SU-DHL-6 (cell line): Measurements from ENCODE around the gene TMEM163.

Experiments used
- H2AFZ ChIP-seq: fragments of 200-600 bp; sonication (generic); 2 replicates; pipeline ENCODE4 v1.6.1; 2014; ENCODE audit warnings: low read depth, mild to moderate bottlenecking, moderate library complexity, mixed read lengths, antibody characterized with exemption, low read length; ENCODE audit not compliant: severe bottlenecking
- H3F3A ChIP-seq: fragments of 200-600 bp; shearing (Covaris generic); 2 replicates; pipeline ENCODE4 v1.6.0; 2016; ENCODE audit warnings: antibody characterized with exemption, mild to moderate bottlenecking; ENCODE audit not compliant: insufficient read depth
- H3K27ac ChIP-seq: fragments of 200-600 bp; sonication (generic); 2 replicates; pipeline ENCODE4 v1.5.1; 2016; ENCODE audit warnings: low read depth, mild to moderate bottlenecking, low read length, moderate library complexity, mixed read lengths
- H3K27me3 ChIP-seq: fragments of 200-600 bp; sonication (generic), shearing (Covaris generic); 2 replicates; pipeline ENCODE4 v1.6.0; 2014; ENCODE audit warnings: mild to moderate bottlenecking, low read length
- H3K36me3 ChIP-seq: fragments of 200-600 bp; sonication (generic); 2 replicates; pipeline ENCODE4 v1.6.1; 2014; ENCODE audit warnings: mild to moderate bottlenecking, low read length, mixed read lengths
- H3K4me2 ChIP-seq: fragments of 300-600, 200-600 bp; shearing (Covaris generic), sonication (generic); 2 replicates; pipeline ENCODE4 v1.6.0; 2014; ENCODE audit warnings: low read length, low read depth, mild to moderate bottlenecking; ENCODE audit not compliant: poor library complexity, severe bottlenecking
- H3K4me3 ChIP-seq: fragments of 200-600 bp; sonication (generic); 2 replicates; pipeline ENCODE4 v1.5.1; 2014; ENCODE audit warnings: antibody characterized with exemption, low read length, mild to moderate bottlenecking, mixed read lengths; ENCODE audit not compliant: insufficient read depth, poor library complexity, severe bottlenecking
- H3K79me2 ChIP-seq: fragments of 200-600 bp; sonication (generic); 2 replicates; pipeline ENCODE4 v1.6.1; 2014; ENCODE audit warnings: mild to moderate bottlenecking, low read length, moderate library complexity; ENCODE audit not compliant: insufficient read depth
- H3K9ac ChIP-seq: fragments of 200-600 bp; sonication (generic); 2 replicates; pipeline ENCODE4 v1.7.0; 2014; ENCODE audit warnings: mild to moderate bottlenecking, low read length
- H3K9me2 ChIP-seq: fragments of 200-600 bp; sonication (generic); replicated peaks from 2 replicates; pipeline ENCODE4 v1.6.1; 2014; ENCODE audit warnings: low read length; ENCODE audit not compliant: insufficient read depth
- H3K9me3 ChIP-seq: fragments of 200-600 bp; sonication (generic); 2 replicates; pipeline ENCODE4 v1.6.1; 2014; ENCODE audit warnings: low read length, mixed read lengths; ENCODE audit not compliant: insufficient read depth
- H4K20me1 ChIP-seq: fragments of 200-600 bp; sonication (generic); 2 replicates; pipeline ENCODE4 v1.6.1; 2014; ENCODE audit warnings: low read depth, mild to moderate bottlenecking, antibody characterized with exemption, low read length, moderate library complexity, mixed read lengths
- CTCF ChIP-seq: fragments of 200-600 bp; sonication (generic); IDR thresholded peaks from one replicate; pipeline ENCODE4 v1.5.1; 2017; ENCODE audit warnings: antibody characterized with exemption, mild to moderate bottlenecking, low read length, moderate library complexity; ENCODE audit not compliant: insufficient read depth, poor library complexity, severe bottlenecking
- EZH2phosphoT487 ChIP-seq: fragments of 200-600 bp; sonication (generic), shearing (Covaris generic); conservative IDR thresholded peaks from 2 replicates; pipeline ENCODE4 v1.6.1; 2018; ENCODE audit warnings: mild to moderate bottlenecking, antibody characterized with exemption, low read length, moderate library complexity, mixed read lengths

TMEM163 gene

GRCh38 chr2:134429886-134430285, 288.9 kb downstream of the TMEM163 start:
- Histone ChIP-seq H3K9ac (no peak overlapping the region), H3K36me3 (no peaks in the 10 kb centered on the region; the same call in 1 of the 2 replicates), H3F3A (no peaks in the 10 kb centered on the region), H3K4me2 (no peak overlapping the region), H3K9me3 (no peaks in the 10 kb centered on the region), H3K27ac (no peak overlapping the region), H2AFZ (no peak overlapping the region), H3K4me3 (no peak overlapping the region), H4K20me1 (no peaks in the 10 kb centered on the region), H3K9me2 (no peaks in the 10 kb centered on the region), H3K27me3 (no peaks in the 10 kb centered on the region), H3K79me2 (no peaks in the 10 kb centered on the region)
- TF ChIP-seq CTCF (no peak), EZH2phosphoT487 (no peak)

GRCh38 chr2:134426721-134427120, 292.1 kb downstream of the TMEM163 start:
- Histone ChIP-seq H3F3A (no peaks in the 10 kb centered on the region), H3K79me2 (no peaks in the 10 kb centered on the region), H4K20me1 (no peaks in the 10 kb centered on the region), H3K27me3 (no peaks in the 10 kb centered on the region), H3K9ac (no peak overlapping the region), H3K27ac (no peak overlapping the region), H3K4me2 (no peak overlapping the region), H3K9me2 (no peaks in the 10 kb centered on the region), H3K9me3 (no peaks in the 10 kb centered on the region), H3K4me3 (no peak overlapping the region), H2AFZ (no peak overlapping the region), H3K36me3 (no peaks in the 10 kb centered on the region; the same call in 1 of the 2 replicates)
- TF ChIP-seq CTCF (no peak), EZH2phosphoT487 (no peak)

GRCh38 chr2:134425724-134426496, 292.9 kb downstream of the TMEM163 start:
- H3K9me3 ChIP-seq, result no peaks in the 10 kb centered on the region
- H3K4me2 ChIP-seq, result no peak overlapping the region
- H3K9ac ChIP-seq, result no peak overlapping the region
- H2AFZ ChIP-seq, result no peak overlapping the region
- no peaks in the 10 kb centered on the region for H3K79me2 ChIP-seq
- H3K4me3 ChIP-seq, result no peak overlapping the region
- TF ChIP-seq EZH2phosphoT487 (no peak), CTCF (no peak)
- H3K27ac ChIP-seq, result no peak overlapping the region
- no peaks in the 10 kb centered on the region; the same call in 1 of the 2 replicates for H3K36me3 ChIP-seq
- H4K20me1 ChIP-seq, result no peaks in the 10 kb centered on the region
- H3F3A ChIP-seq, result no peaks in the 10 kb centered on the region
- no peaks in the 10 kb centered on the region for H3K27me3 ChIP-seq
- no peaks in the 10 kb centered on the region for H3K9me2 ChIP-seq
